Mesendoderm (in vitro differentiated cells): ENCODE measurements around the gene SUMF1.

Experiments used
- DNase-seq: peaks from one replicate; pipeline ENCODE4 v3.0.0; 2013
- H2AK5ac ChIP-seq: 2 replicates; pipeline ENCODE4 v1.6.1; 2013; ENCODE audit warnings: low read length, inconsistent platforms
- H2BK120ac ChIP-seq: 2 replicates; pipeline ENCODE4 v1.6.1; 2013; ENCODE audit warnings: low read depth, mild to moderate bottlenecking, low read length, moderate library complexity, mixed read lengths
- H2BK15ac ChIP-seq: replicated peaks from 2 replicates; pipeline ENCODE4 v1.6.1; 2013; ENCODE audit warnings: low read depth, mild to moderate bottlenecking, moderate library complexity
- H2BK5ac ChIP-seq: 2 replicates; pipeline ENCODE4 v1.6.1; 2013; ENCODE audit warnings: low read length, inconsistent platforms
- H3K18ac ChIP-seq: 2 replicates; pipeline ENCODE4 v1.6.1; 2013; ENCODE audit warnings: mild to moderate bottlenecking, low read length, mixed read lengths
- H3K23ac ChIP-seq: one replicate; pipeline ENCODE4 v1.6.1; 2013; ENCODE audit warnings: low read length
- H3K27ac ChIP-seq: 2 replicates; pipeline ENCODE4 v1.5.1; 2013; ENCODE audit warnings: low read depth, mild to moderate bottlenecking, inconsistent platforms, low read length, moderate library complexity
- H3K27me3 ChIP-seq: 2 replicates; pipeline ENCODE4 v1.6.1; 2013; ENCODE audit warnings: low read length, control low read depth, mild to moderate bottlenecking, inconsistent platforms; ENCODE audit not compliant: insufficient read depth, poor library complexity
- H3K36me3 ChIP-seq: 2 replicates; pipeline ENCODE4 v1.6.1; 2013; ENCODE audit warnings: low read length, inconsistent platforms; ENCODE audit not compliant: control insufficient read depth, insufficient read depth
- H3K4ac ChIP-seq: one replicate; pipeline ENCODE4 v1.6.1; 2013; ENCODE audit warnings: low read depth, mild to moderate bottlenecking, low read length, moderate library complexity
- H3K4me1 ChIP-seq: 2 replicates; pipeline ENCODE4 v1.6.1; 2013; ENCODE audit warnings: low read depth, low read length, inconsistent platforms; ENCODE audit not compliant: control insufficient read depth
- H3K4me2 ChIP-seq: 2 replicates; pipeline ENCODE4 v1.6.1; 2013; ENCODE audit warnings: low read length
- H3K4me3 ChIP-seq: 2 replicates; pipeline ENCODE4 v1.5.1; 2013; ENCODE audit warnings: mild to moderate bottlenecking, low read length
- H3K56ac ChIP-seq: one replicate; pipeline ENCODE4 v1.6.1; 2013; ENCODE audit warnings: low read length
- H3K79me1 ChIP-seq: 2 replicates; pipeline ENCODE4 v1.6.1; 2013; ENCODE audit warnings: low read length, inconsistent platforms
- H3K79me2 ChIP-seq: 2 replicates; pipeline ENCODE4 v1.6.1; 2013; ENCODE audit warnings: mild to moderate bottlenecking, low read length; ENCODE audit not compliant: control insufficient read depth, insufficient read depth
- H3K9ac ChIP-seq: 2 replicates; pipeline ENCODE4 v1.6.1; 2013; ENCODE audit warnings: low read length, inconsistent platforms
- H4K5ac ChIP-seq: one replicate; pipeline ENCODE4 v1.6.1; 2013; ENCODE audit warnings: low read length
- H4K8ac ChIP-seq: one replicate; pipeline ENCODE4 v1.6.1; 2013; ENCODE audit warnings: low read depth, mild to moderate bottlenecking, control low read depth, low read length, moderate library complexity
- WGBS: extraction: QIAGEN DNeasy Blood & Tissue Kit; methylation state at CpG from one replicate; pipeline ENCODE4 v1.1.7; 2013; ENCODE audit warnings: low lambda C conversion rate, missing lambda C conversion rate; ENCODE audit not compliant: insufficient coverage; ENCODE audit errors: extremely low coverage; 5-methylcytosine and 5-hydroxymethylcytosine counted together

The SUMF1 gene

GRCh38 chr3:4511491-4512262 is 44.6 kb upstream of the SUMF1 start:
- H2BK120ac ChIP-seq = no peak overlapping the region
- no peak for DNase-seq
- H3K56ac ChIP-seq = no peak overlapping the region
- no peak overlapping the region for H2BK15ac ChIP-seq
- H4K5ac ChIP-seq = no peak overlapping the region
- no peaks in the 10 kb centered on the region for H3K27me3 ChIP-seq
- no peak overlapping the region for H3K23ac ChIP-seq
- H2BK5ac ChIP-seq = no peak overlapping the region
- no peak overlapping the region for H4K8ac ChIP-seq
- no peak overlapping the region for H2AK5ac ChIP-seq
- no peak overlapping the region for H3K9ac ChIP-seq
- no peak overlapping the region for H3K18ac ChIP-seq
- H3K4me1 ChIP-seq = peaks cover 6% of the 10 kb centered on the region
- no peak overlapping the region for H3K4ac ChIP-seq
- H3K79me2 ChIP-seq = no peaks in the 10 kb centered on the region
- H3K27ac ChIP-seq = no peak overlapping the region
- WGBS = no CpG with 5 or more reads among the region's 7 CpGs
- H3K4me3 ChIP-seq = no peak overlapping the region
- no peaks in the 10 kb centered on the region for H3K79me1 ChIP-seq
- no peaks in the 10 kb centered on the region for H3K36me3 ChIP-seq
- no peak overlapping the region for H3K4me2 ChIP-seq

- DNase-seq = no peak
- Histone ChIP-seq H3K56ac (no peak overlapping the region), H3K18ac (no peak overlapping the region), H3K79me2 (no peaks in the 10 kb centered on the region), H3K4me3 (no peak overlapping the region), H2BK15ac (no peak overlapping the region), H2BK5ac (no peak overlapping the region), H3K4ac (no peak overlapping the region), H3K27me3 (no peaks in the 10 kb centered on the region), H4K8ac (no peak overlapping the region), H3K27ac (no peak overlapping the region), H3K4me2 (no peak overlapping the region), H3K36me3 (no peaks in the 10 kb centered on the region), H2BK120ac (no peak overlapping the region), H4K5ac (no peak overlapping the region), H3K79me1 (no peaks in the 10 kb centered on the region), H3K9ac (no peak overlapping the region), H3K4me1 (peaks cover 4% of the 10 kb centered on the region), H3K23ac (no peak overlapping the region), H2AK5ac (no peak overlapping the region)
- WGBS = no CpG with 5 or more reads among the region's 5 CpGs
Observed at GRCh38 chr3:4509983-4510755, 43.1 kb upstream of the SUMF1 start.

- Histone ChIP-seq H3K4me1 (no peaks in the 10 kb centered on the region), H2BK15ac (no peak overlapping the region), H2BK5ac (no peak overlapping the region), H3K4ac (no peak overlapping the region), H3K23ac (no peak overlapping the region), H3K18ac (no peak overlapping the region), H3K36me3 (no peaks in the 10 kb centered on the region), H3K56ac (no peak overlapping the region), H3K79me1 (no peaks in the 10 kb centered on the region), H3K79me2 (no peaks in the 10 kb centered on the region), H4K5ac (no peak overlapping the region), H3K9ac (no peak overlapping the region), H4K8ac (no peak overlapping the region), H2AK5ac (no peak overlapping the region), H3K4me2 (no peak overlapping the region), H3K27ac (no peak overlapping the region), H2BK120ac (no peak overlapping the region), H3K4me3 (no peak overlapping the region), H3K27me3 (no peaks in the 10 kb centered on the region)
- DNase-seq = no peak
Observed at GRCh38 chr3:4509043-4509442, 42.0 kb upstream of the SUMF1 start.

GRCh38 chr3:4508048-4508981 is 41.2 kb upstream of the SUMF1 start:
- Histone ChIP-seq H3K27me3 (no peaks in the 10 kb centered on the region), H2BK5ac (no peak overlapping the region), H2BK120ac (no peak overlapping the region), H3K4me2 (no peak overlapping the region), H4K8ac (no peak overlapping the region), H3K27ac (no peak overlapping the region), H2AK5ac (no peak overlapping the region), H2BK15ac (no peak overlapping the region), H3K79me1 (no peaks in the 10 kb centered on the region), H3K9ac (no peak overlapping the region), H3K36me3 (no peaks in the 10 kb centered on the region), H3K4ac (no peak overlapping the region), H3K4me1 (no peaks in the 10 kb centered on the region), H3K18ac (peak overlapping the region; percentile 85), H3K4me3 (no peak overlapping the region), H4K5ac (no peak overlapping the region), H3K56ac (no peak overlapping the region), H3K23ac (no peak overlapping the region), H3K79me2 (no peaks in the 10 kb centered on the region)
- peak; percentile 62 for DNase-seq
- no CpG with 5 or more reads among the region's 8 CpGs for WGBS

GRCh38 chr3:4507024-4507596 is 40.0 kb upstream of the SUMF1 start:
- Histone ChIP-seq H2AK5ac (no peak overlapping the region), H3K79me2 (no peaks in the 10 kb centered on the region), H3K4me1 (no peaks in the 10 kb centered on the region), H3K4me3 (no peak overlapping the region), H4K5ac (no peak overlapping the region), H2BK120ac (no peak overlapping the region), H3K4me2 (no peak overlapping the region), H3K18ac (no peak overlapping the region), H4K8ac (no peak overlapping the region), H3K9ac (no peak overlapping the region), H2BK15ac (no peak overlapping the region), H3K36me3 (no peaks in the 10 kb centered on the region), H3K79me1 (no peaks in the 10 kb centered on the region), H3K27me3 (no peaks in the 10 kb centered on the region), H3K27ac (no peak overlapping the region), H3K23ac (no peak overlapping the region), H3K56ac (no peak overlapping the region), H2BK5ac (no peak overlapping the region), H3K4ac (no peak overlapping the region)
- no peak for DNase-seq
- WGBS = 100% methylated on average over 1 of the region's 5 CpGs
